Stimulated activated CD4-positive, alpha-beta T cell treated with anti-CD3 and anti-CD28 coated beads, Interleukin-15, amount 100 ng/mL, for 24 hours (primary cell): ENCODE data around the gene DNPH1.

Experiments
- DNase-seq: peaks from one replicate; pipeline ENCODE4 v3.0.0-alpha.2; 2020

Gene DNPH1

GRCh38 chr6:43180985-43181384 is 48.3 kb downstream of the DNPH1 start:
- no peak for DNase-seq

- no peak for DNase-seq
Measured at GRCh38 chr6:43180058-43180457, 49.2 kb downstream of the DNPH1 start.

- no peak for DNase-seq
Measured at GRCh38 chr6:43178951-43179830, 50.1 kb downstream of the DNPH1 start.

- DNase-seq, result no peak
Measured at GRCh38 chr6:43178150-43178549, 51.1 kb downstream of the DNPH1 start.

GRCh38 chr6:43176423-43176786 is 52.9 kb downstream of the DNPH1 start:
- DNase-seq, result no peak

- DNase-seq, result no peak
Measured at GRCh38 chr6:43175676-43176422, 53.4 kb downstream of the DNPH1 start.
